GM12878 (cell line): ENCODE data around the gene ADAMTSL1. TPM values are rescaled to one million over a fixed set of nuclear protein-coding genes. Genes with fewer than 3 reads are reported as not detected.

Experiments used
- ATAC-seq: fragments of 200-7000 bp; cut with Tn5 transposase; 3 replicates; pipeline ENCODE4 v1.9.1; 2020; ENCODE audit warnings: mild to moderate bottlenecking, moderate library complexity
- BruUV-seq: library from RNA; stranded (reverse); fragments of 400-500 nt; replicated peaks from 2 replicates; lab custom pipeline; 2021; lab: Mats Ljungman, UMichigan
- CTCF ChIA-PET: fragments of 300-600 bp; sonication (Branson Sonifier 250); formaldehyde crosslinking; extraction: SDS; loops from one replicate; lab custom pipeline; 2021; ENCODE audit warnings: inconsistent platforms; lab: Yijun Ruan, JAX
- POLR2A ChIA-PET: fragments of 350-600 bp; formaldehyde crosslinking; extraction: SDS; loops from one replicate; lab custom pipeline; 2021; ENCODE audit warnings: inconsistent platforms; lab: Charles Lee
- RAD21 ChIA-PET: fragments of 300-600 bp; sonication (Branson Sonifier 250); formaldehyde crosslinking; loops from one replicate; lab custom pipeline; 2023; ENCODE audit warnings: antibody characterized with exemption; ENCODE audit not compliant: unreplicated experiment; lab: Charles Lee
- SMC1A ChIA-PET: fragments of 300-600 bp; sonication (Branson Sonifier 250); formaldehyde crosslinking; loops from one replicate; lab custom pipeline; 2023; ENCODE audit not compliant: unreplicated experiment, uncharacterized antibody; lab: Charles Lee
- DNase-seq: peaks from one replicate; pipeline ENCODE4 v3.0.0-alpha.2; 2011; ENCODE audit warnings: low read depth, low spot score
- FAIRE-seq: peaks from 3 replicates; lab custom pipeline; 2011; peaks lifted over from hg19 to GRCh38; lab: Jason Lieb, UNC
- H2AFZ ChIP-seq: 2 replicates; pipeline ENCODE4 v1.6.0; 2011; ENCODE audit warnings: low read depth, low read length, control low read depth; ENCODE audit not compliant: control insufficient read depth
- H3K27ac ChIP-seq: 2 replicates; pipeline ENCODE4 v1.5.1; 2011; ENCODE audit warnings: control low read depth; ENCODE audit not compliant: control insufficient read depth, insufficient read depth
- H3K27me3 ChIP-seq, 2 experiments: replicated peaks in 1 of 2; 2 replicates each; pipeline versions ENCODE4 v1.6.0 to v1.6.1; 2011; ENCODE audit warnings: low read length in 1 of 2; ENCODE audit not compliant: control insufficient read depth in 2 of 2, insufficient read depth in 2 of 2
- H3K36me3 ChIP-seq, 2 experiments: 2 replicates each; pipeline ENCODE4 v1.5.1; 2011; ENCODE audit warnings: low read length in 1 of 2; ENCODE audit not compliant: control insufficient read depth in 2 of 2, insufficient read depth in 2 of 2
- H3K4me1 ChIP-seq: 2 replicates; pipeline ENCODE4 v1.6.1; 2011; ENCODE audit warnings: mild to moderate bottlenecking, low read length, moderate library complexity, mixed read lengths; ENCODE audit not compliant: control insufficient read depth, insufficient read depth
- H3K4me2 ChIP-seq: 2 replicates; pipeline ENCODE4 v1.6.0; 2011; ENCODE audit warnings: control low read depth; ENCODE audit not compliant: control insufficient read depth, insufficient read depth
- H3K4me3 ChIP-seq: fragments of 200-600 bp; sonication (generic); 2 replicates; pipeline ENCODE4 v1.5.1; 2016
- H3K79me2 ChIP-seq: 2 replicates; pipeline ENCODE4 v1.6.0; 2011; ENCODE audit warnings: low read length; ENCODE audit not compliant: control insufficient read depth, insufficient read depth
- H3K9ac ChIP-seq: 2 replicates; pipeline ENCODE4 v1.8.0; 2011; ENCODE audit warnings: low read length, control low read depth, mixed read lengths; ENCODE audit not compliant: control insufficient read depth, insufficient read depth
- H3K9me3 ChIP-seq: replicated peaks from 3 replicates; pipeline ENCODE4 v1.5.1; 2011; ENCODE audit warnings: mild to moderate bottlenecking, low read length; ENCODE audit not compliant: control insufficient read depth, insufficient read depth
- H4K20me1 ChIP-seq: 2 replicates; pipeline ENCODE4 v1.6.0; 2011; ENCODE audit not compliant: control insufficient read depth, insufficient read depth
- CBX3 ChIP-seq: fragments of 200-600 bp; sonication (generic); IDR thresholded peaks from 2 replicates; pipeline ENCODE4 v1.6.1; 2016; ENCODE audit warnings: low read depth, borderline replicate concordance
- CEBPB ChIP-seq, 2 experiments: fragments of 150-350 bp in 1 of 2; IDR thresholded peaks; 2 replicates each; pipeline ENCODE4 v1.6.1; 2012 to 2014; ENCODE audit warnings: low read depth in 2 of 2, low read length in 2 of 2, borderline replicate concordance in 1 of 2, inconsistent platforms in 1 of 2
- CHD4 ChIP-seq: fragments of 200-600 bp; sonication (generic); IDR thresholded peaks from 2 replicates; pipeline ENCODE4 v1.6.1; 2016; ENCODE audit warnings: mild to moderate bottlenecking
- ELK1 ChIP-seq: IDR thresholded peaks from 2 replicates; pipeline ENCODE4 v1.6.1; 2012; ENCODE audit warnings: low read depth, low read length, improper control_type of control experiment
- FOXM1 ChIP-seq: IDR thresholded peaks from 2 replicates; pipeline ENCODE4 v1.6.1; 2012; ENCODE audit warnings: low read depth, mild to moderate bottlenecking, inconsistent platforms, low read length, moderate library complexity
- HCFC1 ChIP-seq: fragments of 150-350 bp; IDR thresholded peaks from 2 replicates; pipeline ENCODE4 v1.6.1; 2014; ENCODE audit warnings: low read length
- HDAC2 ChIP-seq: fragments of 200-600 bp; sonication (generic); IDR thresholded peaks from 2 replicates; pipeline ENCODE4 v1.6.1; 2017
- NFIC ChIP-seq: IDR thresholded peaks from 2 replicates; pipeline ENCODE4 v1.6.1; 2012; ENCODE audit warnings: low read depth, mild to moderate bottlenecking, inconsistent platforms, low read length, moderate library complexity
- NFYB ChIP-seq: IDR thresholded peaks from 2 replicates; pipeline ENCODE4 v1.6.1; 2011; ENCODE audit warnings: low read depth, mild to moderate bottlenecking, low read length, improper control_type of control experiment, moderate library complexity; ENCODE audit not compliant: insufficient read depth
- NR2C2 ChIP-seq: IDR thresholded peaks from 2 replicates; pipeline ENCODE4 v1.6.1; 2011; ENCODE audit warnings: borderline replicate concordance, low read depth; ENCODE audit not compliant: control insufficient read depth, insufficient read length
- PAX8 ChIP-seq: fragments of 450-650 bp; IDR thresholded peaks from 2 replicates; pipeline ENCODE4 v1.6.1; 2017; ENCODE audit warnings: mild to moderate bottlenecking, moderate library complexity
- POU2F2 ChIP-seq: IDR thresholded peaks from 3 replicates; pipeline ENCODE4 v1.6.1; 2011; ENCODE audit warnings: low read depth, mild to moderate bottlenecking, low read length, borderline replicate concordance
- SP1 ChIP-seq: IDR thresholded peaks from one replicate; pipeline ENCODE4 v1.6.1; 2011; ENCODE audit warnings: low read depth, low read length
- TBL1XR1 ChIP-seq: IDR thresholded peaks from 2 replicates; pipeline ENCODE4 v1.6.1; 2012; ENCODE audit warnings: low read depth, low read length, improper control_type of control experiment
- ZZZ3 ChIP-seq: IDR thresholded peaks from 2 replicates; pipeline ENCODE4 v1.6.1; 2011; ENCODE audit warnings: low read depth; ENCODE audit not compliant: control insufficient read depth, insufficient read length
- WGBS: methylation state at CpG from one replicate; pipeline ENCODE4 v1.1.6; 2016; ENCODE audit warnings: low lambda C conversion rate; ENCODE audit not compliant: insufficient replicate concordance, insufficient coverage; ENCODE audit errors: missing lambda C conversion rate; 5-methylcytosine and 5-hydroxymethylcytosine counted together
- in situ Hi-C: fragments of 300-500 bp; cut with MboI; formaldehyde crosslinking; loops from 9 replicates; pipeline ENCODE4 v1.14.3; 2018; ENCODE audit warnings: mixed read lengths
- intact Hi-C: fragments of 100-400 bp; cut with micrococcal nuclease; formaldehyde crosslinking; loops from one replicate; pipeline ENCODE4 v1.14.2; 2022; ENCODE audit not compliant: unreplicated experiment
- polyA plus RNA-seq, 11 experiments: library from polyadenylated mRNA; depleted of rRNA in 4 of 11; unstranded in 6 of 11; stranded (reverse) in 5 of 11; fragments of >200 nt; fragmentation: Nextera tagmentation in 4 of 11; fragmentation: Illumina TruSeq in 1 of 11; extraction: Ambion mirVana in 4 of 11; extraction: Trizol in 1 of 11; gene quantifications; 1 replicate in 1 of 11; 2 replicates in 10 of 11; pipeline versions ENCODE4 v1.2.1 to v1.2.3, GENCODE V29; 2011 to 2016; ENCODE audit warnings: inconsistent platforms in 2 of 11, missing spikeins in 2 of 11, low read depth in 1 of 11
- total RNA-seq, 4 experiments: library from RNA; depleted of rRNA in 3 of 4; stranded (reverse); fragments of >200 nt in 3 of 4; fragmentation: Illumina TruSeq in 1 of 4; extraction: Trizol in 1 of 4; gene quantifications; 2 replicates each; pipeline versions ENCODE4 v1.2.1 to v1.2.3, GENCODE V29; 2013 to 2021
- TF ChIP-seq, protein P1 (sequence below): IDR thresholded peaks from 2 replicates; pipeline ENCODE4 v1.6.1; 2011; ENCODE audit warnings: borderline replicate concordance, low read depth, mild to moderate bottlenecking, moderate library complexity, low read length; ENCODE audit not compliant: insufficient read depth, poor library complexity, severe bottlenecking

ADAMTSL1 gene
- total and polyA plus RNA-seq, 10 of the 15 experiments (the other 5 are each of a cell fraction or from before 2014, with no cell fraction given) = 0.01 to 0.10 (median 0.07) TPM; not detected in 6

DNA sequence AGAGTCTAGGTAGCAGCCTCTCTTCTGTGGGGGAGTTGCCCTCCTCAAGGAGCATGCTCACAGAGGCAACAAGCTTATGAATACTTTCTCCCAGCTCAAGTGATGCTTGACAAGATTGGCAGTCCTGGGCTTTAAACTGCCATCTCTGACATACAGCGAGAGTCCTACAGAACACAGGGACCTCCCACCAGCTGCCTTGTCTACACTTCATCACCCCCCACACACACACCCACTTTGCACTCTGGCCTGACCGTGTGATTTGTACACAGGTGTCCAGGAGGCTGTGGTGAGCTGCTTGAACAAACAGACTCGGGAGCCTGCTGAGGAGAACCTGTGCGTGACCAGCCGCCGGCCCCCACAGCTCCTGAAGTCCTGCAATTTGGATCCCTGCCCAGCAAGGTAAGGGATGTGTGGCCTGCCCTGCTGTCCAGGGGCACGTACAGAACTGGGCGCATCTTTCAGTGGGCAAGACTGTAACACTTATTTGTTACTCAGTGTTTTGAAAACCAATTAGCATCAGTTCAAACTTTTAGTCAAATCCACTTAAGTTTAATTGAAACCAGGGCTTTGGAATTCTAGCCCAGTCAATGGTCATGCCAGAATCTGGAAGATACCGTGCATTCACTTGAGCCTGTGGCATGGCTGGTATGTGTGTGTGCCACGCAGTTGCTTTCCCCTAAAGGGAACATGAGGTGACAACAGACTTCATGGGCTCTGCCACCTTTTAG, 247.5 kb downstream of the ADAMTSL1 start:
- no peaks in the 10 kb centered on the region for H3K4me1 ChIP-seq
- no peak for TF ChIP-seq HCFC1
- TF ChIP-seq PAX8 = no peak
- TF ChIP-seq TBL1XR1 = no peak
- TF ChIP-seq, all 136 proteins: peak for 0
- Histone ChIP-seq H3K4me2 (no peak overlapping the region), H3K9me3 (no peaks in the 10 kb centered on the region), H3K36me3 (no peaks in the 10 kb centered on the region), H4K20me1 (no peaks in the 10 kb centered on the region), H3K4me3 (no peak overlapping the region), H3K79me2 (no peaks in the 10 kb centered on the region), H3K9ac (no peak overlapping the region), H2AFZ (no peak overlapping the region), H3K27ac (no peak overlapping the region), H3K27me3 (no peaks in the 10 kb centered on the region)
- intact Hi-C loops (no loop called here), in situ Hi-C loops (no loop called here)
- FAIRE-seq (no peak), DNase-seq (no peak), ATAC-seq (no peak)
- no TSS peak for BruUV-seq
- RAD21 ChIA-PET = no interaction called here
- POLR2A ChIA-PET = no interaction called here
- 42% methylated on average over 10 of the region's 10 CpGs for WGBS
- CTCF ChIA-PET = no interaction called here
- SMC1A ChIA-PET = interaction anchor here (1.6 kb wide), 1 partner anchor 69 kb away, joined by 4 read pairs; no protein-coding TSS in a partner anchor

DNA sequence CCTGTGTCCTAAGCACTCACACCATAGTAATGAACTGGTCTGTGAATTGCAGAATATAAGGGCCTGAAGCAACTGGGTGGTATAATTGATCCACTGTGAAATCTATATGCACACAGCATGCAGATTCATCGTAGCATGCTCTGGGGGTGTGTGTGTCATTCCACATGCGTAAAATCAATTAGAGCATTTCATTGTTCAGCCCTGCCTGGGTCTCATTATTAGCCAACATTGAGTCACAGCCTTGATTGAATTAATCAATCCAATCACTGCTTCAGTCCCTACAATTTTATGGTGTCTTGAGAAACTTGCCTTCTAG, 248.0 kb downstream of the ADAMTSL1 start:
- no TSS peak for BruUV-seq
- TF ChIP-seq POU2F2 = no peak
- no peak for TF ChIP-seq HDAC2
- TF ChIP-seq, protein P1, sequence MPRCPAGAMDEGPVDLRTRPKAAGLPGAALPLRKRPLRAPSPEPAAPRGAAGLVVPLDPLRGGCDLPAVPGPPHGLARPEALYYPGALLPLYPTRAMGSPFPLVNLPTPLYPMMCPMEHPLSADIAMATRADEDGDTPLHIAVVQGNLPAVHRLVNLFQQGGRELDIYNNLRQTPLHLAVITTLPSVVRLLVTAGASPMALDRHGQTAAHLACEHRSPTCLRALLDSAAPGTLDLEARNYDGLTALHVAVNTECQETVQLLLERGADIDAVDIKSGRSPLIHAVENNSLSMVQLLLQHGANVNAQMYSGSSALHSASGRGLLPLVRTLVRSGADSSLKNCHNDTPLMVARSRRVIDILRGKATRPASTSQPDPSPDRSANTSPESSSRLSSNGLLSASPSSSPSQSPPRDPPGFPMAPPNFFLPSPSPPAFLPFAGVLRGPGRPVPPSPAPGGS = no peak
- TF ChIP-seq SP1 = no peak
- TF ChIP-seq CEBPB (IDR thresholded peaks at IDR 0.05; ENCODE audit: borderline replicate concordance in 1 of 2, low read depth in 2 of 2, low read length in 2 of 2) = no peak
- no peak for TF ChIP-seq ZZZ3
- TF ChIP-seq CBX3 = no peak
- no peak for TF ChIP-seq CHD4
- TF ChIP-seq NFIC = no peak
- no peak for TF ChIP-seq NFYB
- TF ChIP-seq FOXM1 = no peak
- no peak for TF ChIP-seq NR2C2
- no peak for TF ChIP-seq ELK1

More for the DNA sequence above, 248.0 kb downstream of the ADAMTSL1 start:
- Histone ChIP-seq H3K9me3 (no peaks in the 10 kb centered on the region), H3K36me3 (no peaks in the 10 kb centered on the region), H3K27me3 (no peaks in the 10 kb centered on the region), H3K9ac (no peak overlapping the region), H4K20me1 (no peaks in the 10 kb centered on the region), H3K4me2 (no peak overlapping the region), H3K4me1 (no peaks in the 10 kb centered on the region), H2AFZ (no peak overlapping the region), H3K27ac (no peak overlapping the region), H3K79me2 (no peaks in the 10 kb centered on the region), H3K4me3 (no peak overlapping the region)
- ChIA-PET CTCF (no interaction called here), POLR2A (no interaction called here), SMC1A (no interaction called here), RAD21 (no interaction called here)
- in situ Hi-C loops (no loop called here), intact Hi-C loops (no loop called here)
- FAIRE-seq = no peak
- 37% methylated on average over 2 of the region's 2 CpGs for WGBS
- DNase-seq = no peak
- no peak for ATAC-seq
